ENCODE results near the gene GTPBP10. TPM values are rescaled to one million over a fixed set of nuclear protein-coding genes. Genes with fewer than 3 reads are reported as not detected.

Gene GTPBP10
- total and polyA plus RNA-seq, 2 of the 13 experiments (the other 11 are each of a cell fraction or from before 2014, with no cell fraction given) = 13.3 to 38.7 TPM

- TF ChIP-seq ZNF280D (CRISPR knock-in tag; IDR thresholded peaks at IDR 0.05) (no peak), TEAD3 (CRISPR knock-in tag; optimal IDR thresholded peaks at IDR 0.05; ENCODE audit: borderline replicate concordance) (peak; percentile 28), CTCF (CRISPR knock-in tag; IDR thresholded peaks at IDR 0.05) (peak; percentile 67), ZNF646 (CRISPR knock-in tag; IDR thresholded peaks at IDR 0.05) (no peak), RAD21 (CRISPR knock-in tag; IDR thresholded peaks at IDR 0.05) (0 out of 2 replicates have a peak, but pooled peaks have one; percentile 22), RXRA (CRISPR knock-in tag; IDR thresholded peaks at IDR 0.05) (0 out of 2 replicates have a peak, but pooled peaks have one; percentile 30), ZBTB38 (CRISPR knock-in tag; IDR thresholded peaks at IDR 0.05) (no peak), NFE2L2 (IDR thresholded peaks at IDR 0.05; ENCODE audit: low read length) (no peak), HDAC2 (CRISPR knock-in tag; IDR thresholded peaks at IDR 0.05) (no peak), ZNF605 (CRISPR knock-in tag; IDR thresholded peaks at IDR 0.05) (0 out of 2 replicates have a peak, but pooled peaks have one; percentile 34), XRCC5 (optimal IDR thresholded peaks at IDR 0.05; ENCODE audit: low read length) (peak; percentile 38), ZNF609 (CRISPR knock-in tag; IDR thresholded peaks at IDR 0.05; ENCODE audit: borderline replicate concordance) (no peak)
These were observed 66.1 kb downstream of the GTPBP10 start (continued) for GRCh38 chr7:90412458-90413184.
